Hindlimb muscle (tissue), 1 donor: ENCODE measurements around the gene ZSWIM8. TPM values are rescaled to one million over a fixed set of nuclear protein-coding genes. Genes with fewer than 3 reads are reported as not detected.
"Not testable (repeated sequence)": the region's sequence is repeated elsewhere in the genome, so short reads cannot be mapped to it uniquely, and the experiment has no call there.

ENCODE experiments used
- DNase-seq: peaks from one replicate; pipeline ENCODE4 v3.0.0-alpha.2; 2013
- polyA plus RNA-seq: library from polyadenylated mRNA; unstranded; fragments of 120-200 nt; gene quantifications from one replicate; pipeline ENCODE4 v1.2.1, GENCODE V29; 2013; ENCODE audit not compliant: insufficient read length

The ZSWIM8 gene
- polyA plus RNA-seq, 1 donor, result 80.1 TPM

DNA sequence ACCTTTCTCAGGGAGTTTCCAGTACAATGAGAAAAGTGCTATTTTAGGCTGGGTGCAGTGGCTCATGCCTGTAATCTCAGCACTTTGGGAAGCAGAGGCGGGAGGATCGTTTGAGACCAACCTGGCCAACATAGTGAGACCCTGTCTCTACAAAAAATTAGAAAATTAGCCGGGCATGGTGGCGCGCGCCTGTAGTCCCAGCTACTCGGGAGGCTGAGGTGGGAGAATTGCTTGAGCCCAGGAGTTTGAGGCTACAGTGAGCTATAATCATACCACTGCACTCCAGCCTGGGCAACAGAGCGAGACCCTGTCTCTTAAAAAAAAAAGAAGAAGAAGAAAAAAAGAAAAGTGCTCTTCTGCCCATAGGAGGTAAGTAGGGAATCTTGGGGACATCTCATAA lies 10.6 kb downstream of the ZSWIM8 start:
- DNase-seq, result not testable (repeated sequence)

DNA sequence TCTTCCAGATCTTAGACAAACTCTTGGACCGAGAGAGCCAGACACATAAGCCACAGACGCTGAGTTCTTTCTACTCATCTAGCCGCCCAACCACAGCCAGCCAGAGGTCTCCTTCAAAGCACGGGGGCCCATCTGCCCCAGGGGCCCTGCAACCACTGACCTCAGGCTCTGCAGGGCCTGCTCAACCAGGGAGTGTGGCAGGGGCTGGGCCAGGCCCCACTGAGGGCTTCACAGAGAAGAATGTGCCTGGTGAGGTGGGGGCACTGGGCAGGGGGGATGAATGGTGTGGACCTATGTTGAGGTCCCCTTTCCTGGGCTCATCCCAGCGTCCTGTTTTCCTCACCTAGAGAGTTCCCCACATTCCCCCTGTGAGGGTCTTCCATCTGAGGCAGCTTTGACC lies 11.4 kb downstream of the ZSWIM8 start:
- no peak for DNase-seq

DNA sequence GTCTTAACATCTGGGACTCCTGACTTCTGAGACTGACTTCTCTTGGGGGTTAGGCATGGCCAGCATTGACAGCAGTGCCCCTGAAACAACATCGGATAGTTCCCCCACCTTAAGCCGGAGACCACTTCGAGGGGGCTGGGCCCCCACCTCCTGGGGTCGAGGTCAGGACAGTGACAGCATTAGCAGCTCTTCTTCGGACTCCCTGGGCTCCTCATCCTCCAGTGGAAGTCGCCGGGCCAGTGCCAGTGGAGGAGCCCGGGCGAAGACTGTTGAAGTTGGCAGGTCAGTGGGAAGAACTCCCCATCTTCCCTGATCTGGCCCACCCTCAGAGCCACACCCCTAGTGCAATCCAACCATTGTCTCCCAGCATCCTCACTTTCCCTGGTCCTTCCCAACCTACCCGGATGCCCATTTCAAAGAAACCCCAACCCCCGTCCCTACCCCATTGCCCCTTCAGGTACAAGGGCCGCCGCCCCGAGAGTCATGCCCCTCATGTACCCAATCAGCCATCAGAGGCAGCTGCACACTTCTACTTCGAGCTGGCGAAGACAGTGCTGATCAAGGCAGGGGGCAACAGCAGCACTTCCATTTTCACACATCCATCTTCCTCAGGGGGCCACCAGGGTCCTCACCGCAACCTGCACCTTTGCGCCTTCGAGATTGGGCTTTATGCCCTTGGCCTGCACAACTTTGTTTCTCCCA lies 12.1 kb downstream of the ZSWIM8 start:
- no peak for DNase-seq

DNA sequence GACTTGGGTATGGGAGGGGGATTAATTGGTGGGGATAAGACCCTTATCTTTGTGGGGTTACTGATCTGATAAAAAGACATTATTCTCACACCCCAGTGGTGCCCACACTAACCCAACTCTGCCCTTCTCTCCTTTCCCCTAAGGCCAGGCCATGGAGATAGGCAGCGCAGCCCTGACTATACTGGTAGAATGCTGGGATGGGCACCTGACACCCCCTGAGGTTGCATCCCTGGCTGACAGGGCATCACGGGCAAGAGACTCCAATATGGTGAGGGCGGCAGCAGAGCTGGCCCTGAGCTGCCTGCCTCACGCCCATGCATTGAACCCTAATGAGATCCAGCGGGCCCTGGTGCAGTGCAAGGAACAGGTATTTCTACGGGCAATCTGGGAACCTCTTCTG lies 12.7 kb downstream of the ZSWIM8 start:
- DNase-seq, result no peak

DNA sequence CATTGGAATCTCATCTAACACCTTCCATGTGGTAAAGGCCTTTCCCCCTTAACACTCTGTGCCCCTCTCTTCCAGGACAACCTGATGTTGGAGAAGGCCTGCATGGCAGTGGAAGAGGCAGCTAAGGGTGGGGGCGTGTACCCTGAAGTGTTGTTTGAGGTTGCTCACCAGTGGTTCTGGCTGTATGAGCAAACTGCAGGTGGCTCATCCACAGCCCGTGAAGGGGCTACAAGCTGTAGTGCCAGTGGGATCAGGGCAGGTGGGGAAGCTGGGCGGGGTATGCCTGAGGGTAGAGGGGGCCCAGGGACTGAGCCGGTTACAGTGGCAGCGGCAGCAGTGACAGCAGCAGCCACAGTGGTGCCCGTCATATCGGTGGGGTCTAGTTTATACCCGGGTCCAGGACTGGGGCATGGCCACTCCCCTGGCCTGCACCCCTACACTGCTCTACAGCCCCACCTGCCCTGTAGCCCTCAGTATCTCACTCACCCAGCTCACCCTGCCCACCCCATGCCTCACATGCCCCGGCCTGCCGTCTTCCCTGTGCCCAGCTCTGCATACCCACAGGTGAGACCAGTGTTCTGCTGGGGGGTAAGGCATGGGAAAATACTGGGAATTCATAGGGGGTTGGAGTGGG lies 13.6 kb downstream of the ZSWIM8 start:
- DNase-seq, result no peak

DNA sequence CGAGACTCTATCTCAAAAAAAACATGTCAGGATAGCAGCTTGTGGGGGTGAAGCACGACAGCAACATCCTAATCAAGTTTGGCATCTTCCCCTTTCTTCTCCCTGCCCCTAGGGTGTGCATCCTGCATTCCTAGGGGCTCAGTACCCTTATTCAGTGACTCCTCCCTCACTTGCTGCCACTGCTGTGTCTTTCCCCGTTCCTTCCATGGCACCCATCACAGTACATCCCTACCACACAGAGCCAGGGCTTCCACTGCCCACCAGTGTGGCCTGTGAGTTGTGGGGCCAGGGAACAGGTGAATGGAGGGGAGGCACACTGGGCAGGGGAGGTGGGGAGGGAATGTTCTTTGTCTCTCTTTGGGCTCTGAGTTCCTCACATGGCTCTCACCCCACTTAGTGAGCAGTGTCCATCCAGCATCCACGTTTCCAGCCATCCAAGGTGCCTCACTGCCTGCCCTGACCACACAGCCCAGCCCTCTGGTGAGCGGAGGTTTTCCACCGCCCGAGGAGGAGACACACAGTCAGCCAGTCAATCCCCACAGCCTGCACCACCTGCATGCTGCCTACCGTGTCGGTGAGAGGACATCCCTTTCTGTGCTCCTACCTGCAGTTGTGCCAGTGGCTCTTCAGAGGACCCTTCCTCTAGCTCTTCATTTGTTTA lies 14.6 kb downstream of the ZSWIM8 start:
- DNase-seq, result no peak

DNA sequence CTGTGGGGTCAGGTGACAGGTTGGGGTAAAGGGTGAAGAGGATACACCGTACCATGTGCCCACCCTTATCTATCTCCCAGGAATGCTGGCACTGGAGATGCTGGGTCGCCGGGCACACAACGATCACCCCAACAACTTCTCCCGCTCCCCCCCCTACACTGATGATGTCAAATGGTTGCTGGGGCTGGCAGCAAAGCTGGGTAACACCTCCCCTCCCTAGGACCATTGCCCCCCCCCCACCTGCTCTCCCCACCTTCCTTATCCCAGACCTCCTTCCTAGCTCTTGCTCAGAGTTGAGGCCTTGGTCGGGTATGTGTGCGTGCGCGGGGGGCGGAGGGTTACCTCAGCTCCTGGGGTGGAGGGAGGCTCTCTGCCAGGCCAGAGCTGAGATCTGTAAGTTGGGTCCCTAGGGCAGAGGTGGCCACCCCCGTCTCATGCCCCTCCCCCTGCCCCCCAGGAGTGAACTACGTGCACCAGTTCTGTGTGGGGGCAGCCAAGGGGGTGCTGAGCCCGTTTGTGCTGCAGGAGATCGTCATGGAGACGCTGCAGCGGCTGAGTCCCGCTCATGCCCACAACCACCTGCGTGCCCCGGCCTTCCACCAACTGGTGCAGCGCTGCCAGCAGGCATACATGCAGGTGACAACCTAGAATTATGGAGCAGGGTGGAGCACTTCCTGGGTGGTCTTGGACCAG lies 15.3 kb downstream of the ZSWIM8 start:
- DNase-seq, result no peak

DNA sequence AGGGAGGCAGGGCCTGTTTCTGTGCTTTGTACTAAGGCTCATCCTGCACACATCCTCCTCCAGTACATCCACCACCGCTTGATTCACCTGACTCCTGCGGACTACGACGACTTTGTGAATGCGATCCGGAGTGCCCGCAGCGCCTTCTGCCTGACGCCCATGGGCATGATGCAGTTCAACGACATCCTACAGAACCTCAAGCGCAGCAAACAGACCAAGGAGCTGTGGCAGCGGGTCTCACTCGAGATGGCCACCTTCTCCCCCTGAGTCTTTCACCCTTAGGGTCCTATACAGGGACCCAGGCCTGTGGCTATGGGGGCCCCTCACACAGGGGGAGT lies 15.8 kb downstream of the ZSWIM8 start:
- DNase-seq, result no peak

DNA sequence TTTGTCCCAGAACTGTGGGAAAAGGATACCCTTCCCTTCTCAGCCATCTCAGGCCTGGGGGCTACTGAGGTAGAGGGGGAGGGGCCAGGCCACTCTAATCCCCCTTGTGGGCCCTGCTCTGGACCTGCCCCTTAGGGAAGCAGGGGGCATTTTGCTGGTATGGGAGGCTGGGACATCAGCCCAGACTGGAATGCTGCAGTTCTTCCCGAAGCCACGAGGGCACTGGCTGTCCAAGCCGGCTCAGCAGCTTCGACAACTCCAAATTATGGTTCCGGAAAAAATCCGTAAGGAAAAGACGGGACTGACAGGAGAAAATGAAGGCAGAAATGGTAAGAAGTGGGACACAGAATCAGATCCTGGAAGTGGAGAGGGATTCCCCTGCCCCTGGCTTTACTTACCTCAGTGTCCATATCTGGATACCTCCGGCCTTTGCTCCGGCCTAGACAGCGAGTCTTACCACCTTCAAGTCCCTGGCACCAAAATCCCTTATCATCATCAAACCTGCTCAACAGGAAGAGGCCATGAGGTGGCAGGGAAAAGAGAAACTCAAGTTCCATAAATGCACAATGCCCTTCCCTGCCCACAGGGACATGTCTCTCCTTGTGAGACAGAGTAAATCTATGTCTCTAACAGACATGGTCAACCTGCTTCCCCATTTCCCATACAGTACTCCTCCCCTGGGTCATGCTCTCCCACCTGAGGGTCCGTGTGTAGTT lies 17.0 kb downstream of the ZSWIM8 start:
- DNase-seq, result no peak

DNA sequence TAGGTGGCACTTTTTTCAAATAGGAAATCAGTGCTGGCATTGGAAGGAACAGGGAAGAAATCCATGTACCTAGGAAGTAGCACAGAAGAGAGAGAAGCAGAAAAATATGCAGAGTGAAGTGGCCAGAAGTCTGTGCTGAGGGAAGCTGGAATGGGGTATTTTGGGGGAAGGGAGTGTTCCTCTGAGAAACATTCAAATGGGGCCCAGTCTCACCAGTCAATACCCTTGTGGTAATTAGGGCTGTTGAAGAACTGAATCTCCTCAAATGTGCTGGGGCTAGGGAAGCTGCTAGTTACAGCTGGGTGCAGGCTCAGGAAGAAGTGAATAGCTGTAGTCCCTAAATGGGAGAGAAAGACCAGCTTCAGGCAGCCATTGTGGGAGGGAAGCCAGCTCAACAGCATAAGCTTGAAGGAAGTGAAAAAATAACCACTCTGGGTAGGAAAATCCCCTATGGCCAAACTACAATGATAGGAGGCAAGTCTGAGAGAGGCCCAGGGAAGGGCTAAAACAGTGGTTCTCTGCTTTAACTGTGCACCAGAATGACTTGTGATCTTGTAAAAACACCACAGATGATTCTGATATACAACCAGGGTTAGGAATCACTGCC lies 18.4 kb downstream of the ZSWIM8 start:
- no peak for DNase-seq

DNA sequence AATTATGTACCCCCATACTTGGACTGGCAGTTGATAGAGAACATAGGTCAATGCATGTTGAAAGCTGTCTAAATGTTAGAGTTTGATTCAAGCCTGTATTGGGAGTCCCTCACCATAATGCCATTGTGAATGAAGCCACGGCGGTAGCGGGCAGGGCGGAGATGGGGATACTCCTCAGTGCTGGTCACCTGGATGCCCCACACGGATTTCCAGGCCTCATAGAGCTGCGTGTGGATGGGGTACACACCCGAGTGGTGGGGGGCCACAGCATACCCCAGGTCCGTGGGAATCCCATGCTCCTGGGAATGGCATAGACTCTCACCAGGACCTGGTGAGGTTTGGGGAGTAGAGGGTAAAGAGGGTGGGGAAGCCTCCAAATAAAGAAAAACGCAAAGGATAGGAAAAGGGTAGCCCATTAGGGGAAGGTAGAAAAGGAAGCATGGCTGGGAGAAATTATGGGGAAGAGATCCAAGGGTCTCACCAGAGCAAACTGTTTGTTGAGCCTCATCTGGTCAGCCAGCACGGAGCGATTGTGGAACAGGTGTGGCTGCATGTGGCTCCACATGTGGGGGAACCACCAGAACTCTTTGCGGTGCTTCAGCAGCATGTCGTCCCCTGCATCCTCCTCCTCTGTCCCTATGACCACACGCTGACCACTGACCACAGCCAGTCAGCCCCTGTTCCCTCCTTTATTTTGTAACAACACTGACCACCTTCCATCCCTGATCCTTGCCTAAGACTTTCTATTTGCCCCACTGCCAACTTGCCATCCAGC lies 21.0 kb downstream of the ZSWIM8 start:
- no peak for DNase-seq

DNA sequence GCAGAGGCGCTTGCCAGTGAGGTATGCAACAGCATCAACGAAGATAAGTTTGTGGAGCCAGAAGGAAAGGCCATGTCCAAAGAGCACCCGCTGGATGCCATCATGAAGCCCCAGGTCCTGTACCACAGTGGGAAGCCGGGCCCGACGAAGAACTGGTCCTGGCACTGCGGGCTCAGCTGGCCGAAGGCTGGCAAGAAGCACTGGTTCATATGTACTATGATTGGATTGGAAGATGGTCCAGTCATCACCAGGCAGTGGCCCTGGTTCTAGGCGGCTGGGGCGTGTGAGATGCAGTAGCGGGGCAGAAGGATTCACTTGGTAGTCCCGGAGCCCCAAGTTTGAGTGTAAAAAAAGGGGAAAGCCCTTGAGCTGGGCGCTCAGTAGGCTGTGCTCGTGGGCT lies 22.1 kb downstream of the ZSWIM8 start:
- DNase-seq, result no peak

DNA sequence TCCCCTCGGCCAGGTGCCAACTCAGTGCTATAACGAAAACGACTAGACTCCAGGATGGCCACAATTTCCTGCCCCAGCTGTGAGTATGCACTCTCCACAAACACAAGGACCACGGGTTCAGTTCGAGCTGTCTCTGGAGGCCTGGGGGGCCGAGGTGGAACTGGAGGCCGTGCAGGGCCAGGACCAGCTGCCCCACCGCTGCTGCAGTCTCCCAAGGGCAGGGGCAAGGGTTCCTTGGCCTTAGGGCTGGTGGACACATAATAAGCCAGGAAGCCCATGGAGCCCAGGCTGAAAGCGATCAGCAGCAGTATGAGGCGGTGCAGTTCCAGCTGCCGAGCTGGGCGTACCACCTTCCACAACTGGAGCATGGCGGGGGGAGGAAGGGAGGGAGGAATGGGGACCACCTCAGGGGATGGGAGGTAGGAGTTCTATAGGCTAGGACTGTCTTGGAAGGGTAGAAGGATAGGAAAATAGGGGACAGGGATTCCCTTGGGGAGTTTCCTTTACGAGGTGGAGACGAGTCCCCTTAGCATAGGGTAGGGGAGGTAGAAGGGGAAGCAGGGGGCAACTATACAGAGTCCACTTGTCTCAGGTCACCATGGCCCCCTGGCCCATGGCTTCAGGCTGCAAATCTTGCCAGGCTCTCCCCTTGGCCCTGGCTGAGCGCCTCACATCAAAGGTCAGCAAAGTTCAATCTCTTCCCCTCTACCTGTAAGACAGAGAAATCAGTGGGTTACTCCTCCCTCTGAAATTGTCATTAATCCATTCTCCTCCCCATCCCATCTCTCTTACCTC lies 22.8 kb downstream of the ZSWIM8 start:
- DNase-seq, result no peak

DNA sequence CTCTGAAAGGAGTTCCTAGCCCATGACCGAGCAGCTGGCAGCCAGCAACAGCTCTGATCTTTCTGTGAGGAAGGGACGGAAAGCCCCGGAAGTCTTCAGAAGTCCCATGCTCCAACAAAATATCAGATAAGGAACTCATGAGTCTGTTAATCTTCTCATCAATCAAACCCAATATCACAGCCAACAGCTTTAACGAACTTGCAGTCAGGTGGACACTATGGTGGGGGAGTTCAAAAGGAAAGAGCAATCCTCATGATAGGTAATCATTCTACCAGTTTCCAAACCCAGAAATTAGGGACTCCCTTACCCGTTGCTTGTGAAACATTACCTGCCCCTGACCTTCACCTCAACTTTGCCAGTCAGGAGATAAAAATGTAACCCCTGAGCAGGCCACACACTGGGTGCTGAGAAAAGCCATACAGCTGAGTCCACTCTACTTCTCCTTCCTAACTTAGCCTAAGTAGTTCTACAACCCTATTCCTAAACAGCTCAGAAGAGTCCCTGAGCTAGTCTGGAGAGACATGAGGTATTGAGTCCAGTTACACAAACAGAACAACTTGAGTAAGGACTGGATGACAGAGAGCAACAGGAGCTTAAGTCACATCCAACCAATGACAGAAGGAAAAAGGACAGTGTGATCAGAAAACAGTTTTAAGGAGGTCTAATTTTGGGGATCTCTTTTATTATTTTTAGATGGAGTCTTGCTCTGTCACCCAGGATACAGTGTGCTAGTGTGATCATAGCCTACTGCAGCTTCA lies 23.8 kb downstream of the ZSWIM8 start:
- no peak for DNase-seq

DNA sequence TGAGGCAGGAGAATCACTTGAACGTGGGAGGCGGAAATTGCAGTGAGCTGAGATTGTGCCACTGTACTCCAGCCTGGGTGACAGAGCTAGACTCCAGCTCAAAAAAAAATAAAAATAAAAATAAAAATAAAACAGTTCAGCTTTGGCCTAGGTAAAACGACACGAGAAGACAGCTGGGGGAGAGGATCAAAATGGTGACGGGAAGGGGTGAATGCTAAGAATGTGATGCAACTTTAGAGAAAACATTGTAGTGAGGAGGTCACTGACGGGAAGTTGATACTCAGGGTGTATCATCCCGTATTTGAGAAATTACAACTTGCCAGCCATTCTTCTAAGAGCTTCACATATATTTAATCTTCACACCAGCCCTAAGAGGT lies 24.9 kb downstream of the ZSWIM8 start:
- no peak for DNase-seq

DNA sequence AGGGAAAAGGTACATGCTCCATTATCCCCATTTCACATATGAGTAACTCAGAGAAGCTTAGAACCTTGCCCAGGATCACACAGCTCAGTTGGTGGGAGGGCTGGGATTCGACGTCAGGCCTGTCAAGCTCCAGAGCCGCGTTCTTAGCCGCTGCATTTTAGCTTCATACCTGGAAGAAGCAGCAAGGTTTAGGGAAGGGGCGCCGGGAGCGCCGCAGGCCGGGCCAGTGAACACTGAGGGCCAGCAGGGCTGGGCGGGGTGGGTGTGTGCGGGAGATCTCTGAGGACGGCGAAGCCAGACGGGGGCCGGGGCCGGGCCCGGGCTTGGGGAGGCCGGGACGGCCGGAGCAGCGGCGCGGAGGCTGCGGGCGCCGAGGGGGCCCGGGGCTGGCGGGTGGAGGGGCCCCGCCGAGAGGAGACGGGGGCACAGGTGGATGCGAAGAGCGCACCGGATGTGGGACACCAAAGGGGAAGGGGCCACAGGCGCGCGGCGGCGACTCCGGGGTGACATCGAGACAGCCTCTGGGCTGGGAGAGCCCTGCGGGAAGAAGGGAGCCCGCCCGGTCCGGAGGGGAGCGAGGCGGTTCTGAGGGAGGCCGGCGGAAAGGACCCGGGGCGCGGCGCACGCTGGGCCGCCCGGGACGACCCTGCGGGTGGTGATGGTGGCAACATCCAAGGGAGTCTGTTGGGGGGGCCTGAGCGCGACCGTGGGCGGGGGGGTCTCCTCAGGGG lies 25.5 kb downstream of the ZSWIM8 start:
- DNase-seq, result no peak

DNA sequence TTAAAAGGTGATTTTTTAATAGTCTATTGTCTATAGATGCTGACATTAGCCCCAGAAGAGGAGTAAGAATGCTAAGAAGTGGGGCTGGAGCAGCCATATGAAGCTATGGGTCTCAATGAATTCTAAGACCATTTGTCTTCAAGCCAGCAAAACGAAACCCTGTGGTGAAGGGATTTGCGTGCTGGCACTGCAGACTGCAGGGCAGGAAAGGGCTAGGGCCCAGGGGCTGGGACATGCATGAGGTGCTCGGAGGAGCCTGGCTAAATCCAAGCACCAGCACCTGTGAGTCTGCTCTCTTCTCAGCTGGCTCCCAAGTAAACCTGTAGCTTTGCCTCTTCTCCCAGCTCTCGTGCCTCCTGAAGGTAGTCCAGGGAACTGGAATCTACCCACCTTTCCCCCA lies 27.3 kb downstream of the ZSWIM8 start:
- DNase-seq, result no peak

DNA sequence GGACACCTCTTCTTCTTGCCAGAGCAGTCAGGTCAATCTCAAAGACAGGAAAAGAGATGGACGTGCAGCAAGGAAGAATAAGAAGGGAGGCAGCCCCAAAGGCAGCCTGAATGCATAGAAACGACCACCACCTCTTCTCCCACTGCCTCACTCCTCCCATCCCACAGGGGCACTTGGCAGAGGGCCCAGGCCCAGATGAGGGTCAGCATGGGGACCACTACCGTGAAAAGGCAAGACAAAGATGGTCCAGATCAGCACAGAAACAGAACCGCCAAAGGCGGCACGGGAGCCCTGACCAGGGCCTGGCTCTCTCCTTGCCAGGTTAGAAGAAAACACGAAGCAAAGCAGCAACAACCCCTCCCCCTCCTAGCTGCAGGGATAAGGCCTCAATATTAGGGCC lies 27.9 kb downstream of the ZSWIM8 start:
- DNase-seq, result no peak

DNA sequence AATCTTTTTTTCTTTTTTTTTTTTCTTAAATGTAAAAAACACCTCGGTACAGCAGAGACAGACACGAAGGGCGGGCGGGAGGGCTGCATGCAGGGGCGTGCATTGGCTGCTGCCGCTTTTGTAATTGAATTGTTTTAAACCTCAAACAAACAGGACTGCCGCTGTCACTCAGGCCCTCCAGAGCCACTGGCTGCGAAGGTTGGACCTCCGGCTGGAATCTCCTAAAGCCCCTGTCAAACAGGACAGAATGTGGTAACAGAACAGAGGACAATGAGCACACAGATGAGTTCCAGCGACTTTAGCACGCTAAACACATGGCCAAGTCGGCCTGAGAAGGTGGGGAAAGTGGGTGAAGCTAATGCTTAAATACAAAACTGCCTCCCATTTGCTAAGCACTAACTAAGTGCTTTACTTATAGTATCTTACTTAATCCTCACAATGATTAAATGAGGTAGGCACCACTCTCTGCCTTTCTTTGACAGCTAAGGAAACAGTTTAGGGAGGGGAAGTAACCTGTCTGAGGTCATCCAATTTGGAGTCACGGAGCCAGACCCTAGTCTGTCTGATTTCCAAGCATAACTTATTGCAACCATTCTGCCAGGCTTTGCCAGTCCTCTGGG lies 29.0 kb downstream of the ZSWIM8 start:
- DNase-seq, result no peak
